Activated naive CD8-positive, alpha-beta T cell treated with anti-CD3 and anti-CD28 coated beads, Interleukin-2, amount 50 U/mL, for 24 hours (primary cell): ENCODE results near the gene PHEX.
A peak's percentile ranks its signal among the peaks of the same experiment; 100 is the strongest.

Experiments
- ATAC-seq: fragments of 150-1000 bp; cut with Tn5 transposase; one replicate; pipeline ENCODE4 v1.10.0; 2021
- DNase-seq: peaks from one replicate; pipeline ENCODE4 v3.0.0; 2021
- H3K27ac Mint-ChIP-seq: one replicate; pipeline ENCODE4 v1.8.0; 2021; ENCODE audit warnings: mild to moderate bottlenecking, mixed read lengths
- H3K27me3 Mint-ChIP-seq: one replicate; pipeline ENCODE4 v1.8.0; 2021; ENCODE audit warnings: mixed read lengths
- H3K36me3 Mint-ChIP-seq: one replicate; pipeline ENCODE4 v1.8.0; 2021; ENCODE audit warnings: low read depth, mixed read lengths
- H3K4me1 Mint-ChIP-seq: one replicate; pipeline ENCODE4 v1.8.0; 2021; ENCODE audit warnings: mixed read lengths
- H3K4me3 Mint-ChIP-seq: one replicate; pipeline ENCODE4 v1.8.0; 2021; ENCODE audit warnings: mild to moderate bottlenecking, moderate library complexity, mixed read lengths
- H3K9me3 Mint-ChIP-seq: one replicate; pipeline ENCODE4 v1.8.0; 2021; ENCODE audit warnings: mixed read lengths

The PHEX gene

DNA sequence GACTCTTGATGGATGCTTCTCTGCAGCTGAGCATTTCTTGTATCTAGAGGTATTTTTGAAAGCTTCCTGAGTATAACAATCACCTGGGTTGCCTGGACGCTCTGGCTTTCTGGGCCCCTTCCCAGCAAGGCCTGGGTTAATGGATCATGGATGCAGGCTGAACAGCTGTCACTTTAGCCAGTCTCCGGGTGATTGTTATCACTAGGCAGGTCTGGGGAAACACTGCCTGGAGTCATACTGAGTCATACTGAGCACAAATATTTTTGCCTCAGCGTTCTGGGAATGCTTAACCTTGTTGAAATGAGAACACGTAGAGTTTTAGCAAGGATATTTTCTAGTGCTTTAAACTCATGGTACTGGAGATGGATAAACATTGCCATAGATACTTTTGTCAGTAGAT lies 102.6 kb downstream of the PHEX start:
- Mint-ChIP-seq H3K27me3 (peaks cover under 1% of the 10 kb centered on the region), H3K27ac (no peak overlapping the region), H3K4me3 (no peak overlapping the region), H3K4me1 (peaks cover 22% of the 10 kb centered on the region), H3K36me3 (peaks cover 6% of the 10 kb centered on the region), H3K9me3 (no peaks in the 10 kb centered on the region)
- no peak for DNase-seq
- ATAC-seq = no peak

GRCh38 chrX:22135171-22135711 lies 103.1 kb downstream of the PHEX start:
- Mint-ChIP-seq H3K4me1 (peaks cover 18% of the 10 kb centered on the region), H3K27me3 (no peaks in the 10 kb centered on the region), H3K4me3 (no peak overlapping the region), H3K9me3 (no peaks in the 10 kb centered on the region), H3K27ac (no peak overlapping the region), H3K36me3 (peaks cover 6% of the 10 kb centered on the region)
- ATAC-seq (no peak), DNase-seq (no peak)

DNA sequence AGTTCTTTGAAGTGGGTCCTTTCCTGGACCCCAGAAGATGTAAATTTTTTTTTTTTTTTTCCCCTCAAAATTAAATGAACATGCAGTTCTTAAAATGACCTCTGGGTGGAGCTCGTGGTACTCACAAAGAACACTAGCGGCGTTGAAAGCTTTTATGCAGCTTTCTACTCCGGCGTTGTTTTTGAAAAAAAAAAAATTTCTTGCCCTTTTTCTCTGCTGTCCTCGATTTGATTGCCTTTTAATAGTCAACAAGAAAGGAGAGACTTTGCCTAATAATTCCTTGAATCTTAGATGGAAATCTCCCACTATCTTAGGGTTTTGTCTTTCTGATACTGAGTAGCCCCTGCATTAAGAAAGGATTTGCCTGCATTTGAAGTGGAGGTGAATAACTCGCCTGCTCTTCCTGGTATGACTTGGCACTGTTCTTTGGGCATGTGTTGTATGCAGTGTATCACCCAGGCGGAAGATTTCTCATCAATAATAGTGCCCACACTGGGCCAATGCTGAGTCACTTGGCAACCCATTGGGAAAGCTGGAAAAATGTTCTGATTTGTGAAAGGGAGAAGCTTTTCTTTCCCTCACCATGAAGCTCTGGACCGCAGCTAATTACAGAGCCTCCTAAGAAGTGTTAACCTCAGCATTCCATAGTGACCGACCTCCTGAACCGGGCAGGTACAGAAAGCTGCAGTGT lies 104.0 kb downstream of the PHEX start:
- Mint-ChIP-seq H3K27me3 (no peaks in the 10 kb centered on the region), H3K27ac (no peak overlapping the region), H3K4me3 (no peak overlapping the region), H3K4me1 (peaks cover 16% of the 10 kb centered on the region), H3K9me3 (no peaks in the 10 kb centered on the region), H3K36me3 (peaks cover 6% of the 10 kb centered on the region)
- peak; percentile 4 for DNase-seq
- no peak for ATAC-seq

GRCh38 chrX:22136711-22137110 lies 104.6 kb downstream of the PHEX start:
- no peaks in the 10 kb centered on the region for H3K9me3 Mint-ChIP-seq
- DNase-seq (no peak), ATAC-seq (no peak)
- H3K36me3 Mint-ChIP-seq = peaks cover 6% of the 10 kb centered on the region
- H3K4me1 Mint-ChIP-seq = peaks cover 16% of the 10 kb centered on the region
- no peak overlapping the region for H3K4me3 Mint-ChIP-seq
- H3K27ac Mint-ChIP-seq = no peak overlapping the region
- no peaks in the 10 kb centered on the region for H3K27me3 Mint-ChIP-seq

GRCh38 chrX:22139822-22140221 lies 107.7 kb downstream of the PHEX start:
- Mint-ChIP-seq H3K27ac (no peak overlapping the region), H3K4me1 (peaks cover 15% of the 10 kb centered on the region), H3K9me3 (no peaks in the 10 kb centered on the region), H3K27me3 (no peaks in the 10 kb centered on the region), H3K36me3 (peaks cover 1% of the 10 kb centered on the region), H3K4me3 (no peak overlapping the region)
- no peak for DNase-seq
- no peak for ATAC-seq

DNA sequence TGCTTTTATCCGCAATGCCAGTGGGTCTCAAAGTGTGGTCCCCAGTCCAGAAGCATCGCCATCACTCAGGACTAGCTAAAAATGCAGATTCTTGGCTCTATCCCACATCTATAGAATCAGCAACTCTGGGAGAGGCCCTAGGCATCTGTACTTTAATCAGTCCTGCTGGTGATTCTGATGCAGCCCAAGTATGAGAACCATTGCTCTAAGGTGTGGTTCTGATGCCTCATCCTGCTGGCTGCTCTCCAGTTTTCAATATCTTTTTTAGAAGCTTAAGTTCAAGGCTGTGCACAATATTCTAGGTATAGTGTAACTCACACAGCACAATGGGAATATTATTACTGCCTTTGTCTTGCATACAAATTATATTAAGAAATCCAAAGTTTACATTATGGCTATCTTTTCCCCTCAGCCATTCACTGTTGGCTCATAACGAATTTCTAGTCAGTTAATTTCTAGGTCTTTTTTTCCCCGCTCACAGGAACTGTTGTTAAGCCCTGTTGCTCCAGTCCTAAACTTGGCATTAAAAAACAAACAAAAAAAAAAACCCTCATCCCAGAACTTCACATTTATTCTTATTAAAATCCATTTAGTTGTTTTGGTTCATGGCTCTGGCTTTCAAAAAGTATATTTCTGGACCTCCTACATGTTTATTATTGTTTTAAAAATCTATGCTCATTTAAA lies 109.1 kb downstream of the PHEX start:
- H3K27me3 Mint-ChIP-seq = no peaks in the 10 kb centered on the region
- ATAC-seq (no peak), DNase-seq (no peak)
- no peak overlapping the region for H3K4me3 Mint-ChIP-seq
- H3K36me3 Mint-ChIP-seq = peaks cover 2% of the 10 kb centered on the region
- no peak overlapping the region for H3K27ac Mint-ChIP-seq
- no peaks in the 10 kb centered on the region for H3K9me3 Mint-ChIP-seq
- H3K4me1 Mint-ChIP-seq = peaks cover 7% of the 10 kb centered on the region

- ATAC-seq = no peak
Measured at GRCh38 chrX:22147214-22147613, 115.1 kb downstream of the PHEX start.

DNA sequence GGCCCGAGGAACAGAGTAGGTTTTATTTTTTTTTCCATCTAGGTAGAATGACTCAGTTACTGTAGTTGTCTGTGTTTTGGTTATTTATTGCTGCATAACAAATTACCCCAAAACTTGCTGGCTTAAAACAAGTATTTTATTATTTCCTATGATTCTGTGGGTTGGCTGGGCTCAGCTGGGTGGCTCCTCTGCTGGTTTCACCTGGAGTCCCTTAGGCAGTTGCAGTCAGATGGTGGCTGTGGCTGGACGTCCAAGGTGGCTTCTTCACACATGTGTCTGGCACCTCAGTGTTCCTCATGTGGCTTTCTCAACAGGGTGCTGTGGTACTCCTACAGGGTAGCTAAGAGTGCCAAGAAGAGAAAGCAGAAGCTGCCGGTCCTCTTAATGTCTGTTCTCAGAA lies 115.8 kb downstream of the PHEX start:
- Mint-ChIP-seq H3K4me1 (no peaks in the 10 kb centered on the region), H3K36me3 (peaks cover 8% of the 10 kb centered on the region), H3K27me3 (no peaks in the 10 kb centered on the region), H3K4me3 (no peak overlapping the region), H3K27ac (no peak overlapping the region), H3K9me3 (no peaks in the 10 kb centered on the region)
- DNase-seq (no peak), ATAC-seq (no peak)

More at GRCh38 chrX:22147214-22147613, 115.1 kb downstream of the PHEX start:
- DNase-seq = no peak
- Mint-ChIP-seq H3K9me3 (no peaks in the 10 kb centered on the region), H3K27me3 (no peaks in the 10 kb centered on the region), H3K36me3 (peaks cover 8% of the 10 kb centered on the region), H3K4me1 (no peaks in the 10 kb centered on the region), H3K4me3 (no peak overlapping the region), H3K27ac (no peak overlapping the region)

DNA sequence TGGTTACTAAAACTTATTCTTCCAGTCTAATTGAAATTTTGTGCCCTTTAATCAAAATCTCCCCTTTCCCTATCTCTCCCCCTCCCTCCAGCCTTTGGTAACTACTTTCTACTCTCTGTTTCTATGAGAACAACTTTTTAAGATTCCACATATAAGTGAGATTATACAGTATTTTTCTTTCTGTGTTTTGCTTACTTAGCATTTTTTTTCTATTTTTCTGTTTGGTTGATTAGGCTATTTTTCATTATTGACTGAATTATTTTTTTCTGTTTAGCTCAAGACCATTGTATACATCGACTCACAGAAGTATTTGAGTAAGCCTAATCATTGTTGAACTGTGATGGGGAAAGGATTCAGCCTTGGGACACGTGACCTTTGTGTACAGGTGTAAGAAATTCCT lies 116.4 kb downstream of the PHEX start:
- no peak for ATAC-seq
- DNase-seq = no peak
- H3K27ac Mint-ChIP-seq = no peak overlapping the region

GRCh38 chrX:22150371-22150770 lies 118.2 kb downstream of the PHEX start:
- Mint-ChIP-seq H3K4me3 (no peak overlapping the region), H3K9me3 (no peaks in the 10 kb centered on the region), H3K4me1 (no peaks in the 10 kb centered on the region), H3K27me3 (no peaks in the 10 kb centered on the region), H3K27ac (no peak overlapping the region), H3K36me3 (peaks cover 5% of the 10 kb centered on the region)
- DNase-seq = no peak
- no peak for ATAC-seq

More for the DNA sequence above, 116.4 kb downstream of the PHEX start:
- no peak overlapping the region for H3K4me3 Mint-ChIP-seq
- no peaks in the 10 kb centered on the region for H3K9me3 Mint-ChIP-seq
- H3K4me1 Mint-ChIP-seq = no peaks in the 10 kb centered on the region
- peaks cover 8% of the 10 kb centered on the region for H3K36me3 Mint-ChIP-seq
- no peaks in the 10 kb centered on the region for H3K27me3 Mint-ChIP-seq

DNA sequence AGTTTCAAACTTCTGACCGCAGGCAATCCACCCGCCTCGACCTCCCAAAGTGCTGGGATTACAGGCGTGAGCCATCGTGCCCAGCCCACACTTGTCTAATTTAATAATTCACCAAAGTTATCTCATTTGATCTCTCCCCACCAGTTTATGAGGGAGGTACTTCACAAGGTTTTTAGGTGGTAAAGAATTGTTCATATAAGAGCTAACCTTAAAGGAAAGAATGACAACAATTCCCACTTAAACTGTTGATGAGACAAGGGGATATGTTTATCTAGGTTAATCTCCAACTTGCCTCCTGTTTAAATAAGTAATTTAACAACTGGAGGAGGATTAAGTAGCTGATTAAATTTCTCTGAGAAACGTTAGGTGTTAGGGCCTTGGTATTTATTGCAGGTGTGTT lies 123.0 kb downstream of the PHEX start:
- no peak overlapping the region for H3K27ac Mint-ChIP-seq
- H3K9me3 Mint-ChIP-seq = no peaks in the 10 kb centered on the region
- DNase-seq = no peak
- H3K27me3 Mint-ChIP-seq = no peaks in the 10 kb centered on the region
- no peak overlapping the region for H3K4me3 Mint-ChIP-seq
- no peak for ATAC-seq
- H3K36me3 Mint-ChIP-seq = no peaks in the 10 kb centered on the region
- H3K4me1 Mint-ChIP-seq = no peaks in the 10 kb centered on the region

DNA sequence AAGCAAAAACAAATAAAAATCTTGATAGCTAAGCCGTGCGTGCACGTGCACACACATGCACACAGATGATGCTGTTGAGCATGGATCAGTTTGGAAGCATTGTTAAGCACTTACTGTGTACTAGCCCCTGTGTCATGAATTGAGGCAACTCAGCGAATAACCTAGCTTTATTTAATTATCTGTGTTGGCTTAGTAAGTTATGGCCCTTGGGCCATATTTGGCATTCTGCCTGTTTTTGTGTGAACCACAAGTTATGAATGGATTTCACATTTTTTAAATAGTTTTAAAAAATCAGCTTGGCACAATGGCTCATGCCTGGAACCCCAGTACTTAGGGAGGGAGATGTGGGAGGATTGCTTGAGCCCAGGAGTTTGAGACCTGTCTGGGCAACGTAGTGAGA lies 126.9 kb downstream of the PHEX start:
- Mint-ChIP-seq H3K27me3 (no peaks in the 10 kb centered on the region), H3K4me3 (no peak overlapping the region), H3K9me3 (no peaks in the 10 kb centered on the region), H3K27ac (no peak overlapping the region), H3K4me1 (no peaks in the 10 kb centered on the region), H3K36me3 (no peaks in the 10 kb centered on the region)
- ATAC-seq (no peak), DNase-seq (no peak)

DNA sequence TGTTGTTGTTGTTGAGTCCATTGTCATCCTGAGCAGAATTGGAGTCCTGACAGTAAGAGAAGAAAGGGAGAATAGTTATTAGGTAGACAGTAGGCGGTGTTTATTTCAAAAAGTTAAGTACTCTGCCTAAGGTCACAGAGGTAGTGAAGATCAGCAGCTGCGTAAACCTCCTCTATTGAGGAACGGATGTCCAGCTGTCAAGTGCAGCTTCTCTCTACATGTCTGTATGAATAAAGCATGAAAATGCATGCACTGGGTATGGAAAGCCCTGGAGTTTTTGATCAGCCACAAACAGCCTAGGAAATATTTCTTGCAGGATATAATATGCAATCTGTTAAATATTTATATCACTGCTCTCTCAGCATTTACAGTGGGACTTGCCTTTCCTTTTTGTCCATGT lies 131.2 kb downstream of the PHEX start:
- H3K4me1 Mint-ChIP-seq = no peaks in the 10 kb centered on the region
- ATAC-seq (no peak), DNase-seq (no peak)
- H3K36me3 Mint-ChIP-seq = peaks cover 5% of the 10 kb centered on the region
- no peak overlapping the region for H3K27ac Mint-ChIP-seq
- no peaks in the 10 kb centered on the region for H3K9me3 Mint-ChIP-seq
- H3K27me3 Mint-ChIP-seq = peaks cover 5% of the 10 kb centered on the region
- no peak overlapping the region for H3K4me3 Mint-ChIP-seq

- Mint-ChIP-seq H3K4me3 (no peak overlapping the region), H3K27ac (no peak overlapping the region), H3K36me3 (peaks cover 6% of the 10 kb centered on the region), H3K9me3 (no peaks in the 10 kb centered on the region), H3K27me3 (peaks cover 5% of the 10 kb centered on the region), H3K4me1 (no peaks in the 10 kb centered on the region)
- DNase-seq = no peak
- no peak for ATAC-seq
Measured at GRCh38 chrX:22164770-22165388, 132.8 kb downstream of the PHEX start.
